Effector memory CD4-positive, alpha-beta T cell (primary cell): Measurements from ENCODE around the gene SEMA5A.

Experiments used
- DNase-seq, 3 donors: peaks; one replicate each; pipeline ENCODE4 v3.0.0-alpha.2; 2020
- H3K27ac ChIP-seq: 2 replicates; pipeline ENCODE4 v1.7.0; 2013; ENCODE audit warnings: mild to moderate bottlenecking, low read length, moderate library complexity; ENCODE audit not compliant: insufficient read depth, poor library complexity, severe bottlenecking
- H3K27me3 ChIP-seq: replicated peaks from 2 replicates; pipeline ENCODE4 v1.7.0; 2013; ENCODE audit warnings: mild to moderate bottlenecking, low read length; ENCODE audit not compliant: insufficient read depth, control insufficient read depth, poor library complexity, severe bottlenecking
- H3K36me3 ChIP-seq: 2 replicates; pipeline ENCODE4 v1.7.0; 2013; ENCODE audit warnings: mild to moderate bottlenecking, low read length, moderate library complexity; ENCODE audit not compliant: control insufficient read depth, insufficient read depth
- H3K4me1 ChIP-seq: 2 replicates; pipeline ENCODE4 v1.7.0; 2013; ENCODE audit warnings: low read length, mild to moderate bottlenecking; ENCODE audit not compliant: control insufficient read depth, insufficient read depth, poor library complexity, severe bottlenecking
- H3K4me3 ChIP-seq: 2 replicates; pipeline ENCODE4 v1.7.0; 2013; ENCODE audit warnings: low read length, low read depth, mild to moderate bottlenecking; ENCODE audit not compliant: insufficient read depth, poor library complexity, severe bottlenecking
- H3K9me3 ChIP-seq: 2 replicates; pipeline ENCODE4 v1.7.0; 2013; ENCODE audit warnings: mild to moderate bottlenecking, low read length, moderate library complexity; ENCODE audit not compliant: control insufficient read depth

Gene SEMA5A

DNA sequence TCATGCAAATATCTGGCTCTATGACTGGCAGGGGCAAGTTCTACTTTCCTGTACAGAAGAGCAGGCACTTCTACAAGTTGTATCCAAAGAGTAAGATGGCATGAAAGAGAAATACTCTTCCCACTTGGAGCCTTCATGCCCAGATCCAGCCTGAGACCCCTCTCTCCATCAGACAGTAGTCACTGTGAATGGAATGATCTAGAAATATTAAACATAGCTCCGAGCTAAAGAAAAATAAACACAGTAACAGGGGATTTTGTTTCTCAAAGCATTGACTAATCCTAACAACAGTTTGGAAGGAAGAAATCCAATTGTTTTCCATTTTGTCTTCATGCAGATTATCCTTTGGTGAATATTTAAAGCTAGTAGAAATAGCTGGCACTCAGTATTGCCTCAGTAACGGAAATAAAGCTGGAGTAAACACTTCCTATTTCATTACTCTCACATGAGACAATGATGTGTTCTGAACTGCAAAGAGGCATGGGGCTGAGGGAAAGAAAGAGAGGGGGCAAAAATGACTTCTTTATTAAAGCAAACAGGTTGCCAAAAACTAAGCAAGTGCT is 100.0 kb downstream of the SEMA5A start:
- H3K4me3 ChIP-seq: no peak overlapping the region
- no peak overlapping the region for H3K27ac ChIP-seq
- no peaks in the 10 kb centered on the region for H3K4me1 ChIP-seq
- DNase-seq: no peak
- H3K36me3 ChIP-seq: no peaks in the 10 kb centered on the region
- H3K27me3 ChIP-seq: no peaks in the 10 kb centered on the region
- no peaks in the 10 kb centered on the region for H3K9me3 ChIP-seq

DNA sequence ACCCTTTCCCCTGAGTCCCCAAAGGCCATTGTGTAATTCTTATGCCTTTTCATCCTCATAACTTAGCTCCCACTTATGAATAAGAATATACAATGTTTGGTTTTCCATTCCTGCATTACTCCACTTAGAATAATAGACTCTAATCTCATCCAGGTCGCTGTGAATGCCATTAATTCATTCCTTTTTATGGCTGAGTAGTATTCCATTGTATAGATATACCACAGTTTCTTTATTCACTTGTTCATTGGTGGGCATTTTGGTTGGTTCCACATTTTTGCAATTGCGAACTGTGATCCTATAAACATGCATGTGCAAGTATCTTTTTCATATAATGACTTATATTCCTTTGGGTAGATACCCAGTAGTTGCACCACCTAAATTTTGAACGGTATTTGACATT is 101.5 kb downstream of the SEMA5A start:
- Histone ChIP-seq H3K36me3 (no peaks in the 10 kb centered on the region), H3K9me3 (no peaks in the 10 kb centered on the region)

DNA sequence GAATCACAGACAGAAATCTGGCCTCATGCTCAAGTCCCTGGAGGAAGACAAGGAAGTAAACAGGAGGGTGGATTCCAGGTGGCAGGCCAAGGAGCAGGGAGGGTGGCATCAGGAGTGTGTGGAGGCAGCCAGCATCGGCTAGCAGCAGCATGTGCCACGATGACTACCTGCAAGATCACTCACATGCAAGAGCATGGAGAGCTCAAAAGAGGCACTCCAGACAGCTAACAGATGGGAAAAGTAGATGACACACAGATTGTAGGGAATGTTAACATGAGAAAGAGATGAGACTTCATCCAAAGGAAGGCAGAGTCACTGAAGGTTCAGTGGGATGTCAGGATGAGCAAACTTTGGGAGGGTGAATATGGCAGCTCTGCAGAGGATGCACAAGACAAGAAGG is 104.3 kb downstream of the SEMA5A start:
- no peaks in the 10 kb centered on the region for H3K27me3 ChIP-seq
- no peaks in the 10 kb centered on the region for H3K4me1 ChIP-seq
- no peaks in the 10 kb centered on the region for H3K36me3 ChIP-seq
- no peak overlapping the region for H3K4me3 ChIP-seq
- no peaks in the 10 kb centered on the region for H3K9me3 ChIP-seq
- DNase-seq: no peak
- no peak overlapping the region for H3K27ac ChIP-seq

More for the DNA sequence above, 101.5 kb downstream of the SEMA5A start:
- Histone ChIP-seq H3K27ac (no peak overlapping the region), H3K4me1 (no peaks in the 10 kb centered on the region), H3K4me3 (no peak overlapping the region), H3K27me3 (no peaks in the 10 kb centered on the region)
- DNase-seq: no peak

DNA sequence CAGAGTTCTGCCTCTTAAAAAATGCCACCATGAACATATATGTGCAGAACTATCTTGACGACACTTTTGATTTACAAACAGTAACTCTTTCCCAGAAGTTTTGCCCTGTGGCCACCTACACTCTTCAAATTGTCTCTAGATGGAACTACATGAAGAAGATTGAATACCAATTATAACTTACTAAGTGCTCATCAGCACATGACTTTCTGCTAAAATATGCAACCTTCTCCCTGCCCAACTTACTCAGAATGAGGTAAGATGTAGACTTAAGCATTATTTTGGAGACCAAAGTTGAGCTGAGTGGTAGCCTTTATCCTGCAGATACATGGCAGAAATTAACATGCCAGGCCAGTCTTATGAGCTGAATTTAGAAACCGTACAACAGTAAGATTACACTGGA is 105.4 kb downstream of the SEMA5A start:
- H3K9me3 ChIP-seq: no peaks in the 10 kb centered on the region
- no peaks in the 10 kb centered on the region for H3K27me3 ChIP-seq
- H3K4me3 ChIP-seq: no peak overlapping the region
- no peak overlapping the region for H3K27ac ChIP-seq
- H3K36me3 ChIP-seq: no peaks in the 10 kb centered on the region
- no peak for DNase-seq
- H3K4me1 ChIP-seq: no peaks in the 10 kb centered on the region

DNA sequence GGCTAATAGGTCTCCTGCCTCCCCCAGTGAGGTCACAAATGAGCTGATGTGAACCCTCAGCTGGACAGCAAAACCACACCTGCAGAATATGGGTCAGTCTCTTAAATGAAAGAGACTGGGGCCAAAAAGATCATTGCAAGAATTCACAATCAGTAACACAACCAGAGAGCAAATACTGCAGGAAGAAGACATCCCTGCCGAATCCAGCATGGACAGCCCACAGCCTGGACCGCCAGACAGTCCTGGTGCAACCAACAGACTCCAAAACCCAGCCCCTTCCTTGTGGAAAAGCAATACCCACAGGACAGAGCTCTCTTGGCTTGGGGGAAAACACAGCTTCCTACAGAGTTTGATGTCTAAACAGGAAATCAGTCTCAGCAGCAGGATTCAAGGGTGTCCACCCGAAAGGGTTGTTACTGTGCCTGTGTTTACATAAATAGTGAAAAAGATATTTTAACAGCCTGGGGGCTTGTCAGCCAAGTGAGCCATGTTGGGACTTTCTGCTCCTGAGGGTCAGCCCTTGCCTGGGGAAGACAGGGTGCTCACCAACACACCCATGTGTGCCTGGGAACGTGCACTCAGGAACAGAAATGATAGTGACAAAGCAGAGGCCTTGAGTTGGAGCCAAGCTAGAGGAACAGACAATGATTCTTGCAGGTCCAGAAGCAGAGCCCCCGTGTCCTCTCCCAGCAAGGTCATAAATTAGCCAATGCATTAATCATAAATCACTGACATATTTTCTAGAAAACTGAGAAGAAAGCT is 106.2 kb downstream of the SEMA5A start:
- DNase-seq: no peak
- Histone ChIP-seq H3K27ac (no peak overlapping the region), H3K36me3 (no peaks in the 10 kb centered on the region), H3K4me1 (no peaks in the 10 kb centered on the region), H3K9me3 (no peaks in the 10 kb centered on the region), H3K4me3 (no peak overlapping the region), H3K27me3 (no peaks in the 10 kb centered on the region)

DNA sequence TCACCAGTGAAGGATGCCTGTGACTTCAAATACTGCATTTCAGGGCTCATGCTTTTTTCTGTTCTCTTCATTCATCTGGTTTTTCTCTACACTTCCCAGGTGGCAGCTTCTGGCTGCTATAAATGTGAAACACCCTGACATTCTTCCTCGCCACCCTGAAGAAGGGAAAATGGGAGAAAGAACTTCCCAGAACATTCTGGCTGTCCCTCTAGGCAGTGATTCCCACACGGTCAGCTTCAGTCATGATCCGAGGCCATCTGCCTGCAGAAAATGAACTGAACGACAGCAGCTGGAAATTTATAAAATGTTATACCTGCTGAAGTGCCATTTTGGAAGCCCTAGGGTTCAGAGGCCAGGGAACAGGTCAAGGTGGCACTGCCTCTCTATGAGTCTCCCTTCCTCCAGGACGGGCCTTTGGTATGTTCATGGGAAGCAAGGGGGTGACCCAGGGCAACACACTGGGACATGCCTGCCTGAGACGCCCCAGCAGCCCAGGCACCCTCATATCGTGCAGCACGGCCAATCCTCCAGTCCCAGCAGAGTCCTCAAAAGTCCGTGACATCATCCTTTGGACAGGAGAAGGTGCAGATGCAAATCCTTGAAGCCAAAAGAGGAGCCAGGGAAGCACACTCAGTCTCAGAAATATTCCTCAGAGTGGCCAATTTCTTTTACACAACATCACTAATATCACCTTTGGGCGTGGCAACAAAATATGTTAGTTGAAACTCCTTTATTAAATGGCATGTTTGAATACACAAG is 107.1 kb downstream of the SEMA5A start:
- Histone ChIP-seq H3K9me3 (no peaks in the 10 kb centered on the region), H3K27ac (no peak overlapping the region), H3K36me3 (no peaks in the 10 kb centered on the region), H3K4me3 (no peak overlapping the region), H3K4me1 (no peaks in the 10 kb centered on the region), H3K27me3 (no peaks in the 10 kb centered on the region)
- no peak for DNase-seq

DNA sequence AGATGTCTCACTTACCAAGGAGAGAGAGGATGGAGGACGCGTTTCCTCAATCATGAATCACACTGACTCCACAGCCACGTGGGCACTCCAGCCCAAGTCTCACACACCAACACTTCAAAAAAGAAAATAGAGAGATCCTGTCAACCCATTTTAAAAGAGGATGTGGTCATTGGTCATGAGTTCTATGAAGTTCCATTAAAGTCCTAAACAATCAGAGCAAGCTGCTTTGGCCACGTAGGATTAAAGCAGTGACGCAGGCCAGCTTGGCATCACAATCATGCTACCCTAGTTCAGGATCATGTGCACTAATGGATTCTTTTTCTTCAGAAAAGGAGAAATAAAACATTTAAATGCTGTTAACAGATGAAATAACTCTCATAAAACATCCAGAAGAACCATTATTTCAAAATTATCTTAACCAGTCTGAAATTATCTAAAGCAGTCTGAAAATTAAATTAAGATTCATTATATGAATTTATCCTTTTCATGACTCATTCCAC is 108.1 kb downstream of the SEMA5A start:
- no peak for DNase-seq
- H3K27ac ChIP-seq: no peak overlapping the region
- no peaks in the 10 kb centered on the region for H3K4me1 ChIP-seq
- H3K36me3 ChIP-seq: no peaks in the 10 kb centered on the region
- H3K27me3 ChIP-seq: no peaks in the 10 kb centered on the region
- no peak overlapping the region for H3K4me3 ChIP-seq
- no peaks in the 10 kb centered on the region for H3K9me3 ChIP-seq

DNA sequence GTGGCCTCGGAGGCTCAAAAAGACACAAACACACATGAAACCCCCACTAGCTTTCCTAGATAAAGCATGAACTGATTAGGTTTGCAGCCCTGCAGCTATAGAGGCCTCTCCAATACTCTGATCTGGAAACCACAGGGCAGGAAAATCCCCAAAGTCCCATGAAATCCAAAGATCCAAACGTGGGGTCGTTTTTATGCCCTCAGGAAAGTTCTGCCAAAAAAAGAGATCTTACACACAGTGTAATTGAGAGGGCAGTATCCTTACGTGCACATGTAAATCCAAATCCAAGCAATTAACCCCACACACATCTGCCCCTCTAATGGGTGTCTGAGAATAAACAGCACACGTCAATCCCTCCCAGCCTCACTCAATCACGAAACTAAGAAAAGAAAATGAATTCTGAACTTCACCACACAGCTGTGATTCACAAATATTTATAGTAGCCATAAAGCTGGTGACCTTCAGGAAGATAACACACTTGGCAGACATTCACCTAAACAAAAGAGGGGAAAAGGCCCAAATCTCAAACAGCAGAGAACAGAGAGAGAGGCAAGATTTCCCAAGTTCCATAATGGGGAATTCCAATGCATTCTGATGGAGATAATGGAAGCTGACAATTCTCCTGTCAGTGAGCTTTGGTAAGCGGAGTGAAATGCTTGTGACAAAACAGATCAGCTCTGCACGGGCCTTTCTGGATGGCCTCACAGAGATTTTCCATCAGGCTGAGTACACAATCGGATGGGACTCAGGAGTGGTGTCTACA is 114.2 kb downstream of the SEMA5A start:
- no peak for DNase-seq
- H3K4me1 ChIP-seq: no peaks in the 10 kb centered on the region
- H3K9me3 ChIP-seq: no peaks in the 10 kb centered on the region
- no peaks in the 10 kb centered on the region for H3K36me3 ChIP-seq
- no peak overlapping the region for H3K4me3 ChIP-seq
- H3K27ac ChIP-seq: no peak overlapping the region
- H3K27me3 ChIP-seq: no peaks in the 10 kb centered on the region

DNA sequence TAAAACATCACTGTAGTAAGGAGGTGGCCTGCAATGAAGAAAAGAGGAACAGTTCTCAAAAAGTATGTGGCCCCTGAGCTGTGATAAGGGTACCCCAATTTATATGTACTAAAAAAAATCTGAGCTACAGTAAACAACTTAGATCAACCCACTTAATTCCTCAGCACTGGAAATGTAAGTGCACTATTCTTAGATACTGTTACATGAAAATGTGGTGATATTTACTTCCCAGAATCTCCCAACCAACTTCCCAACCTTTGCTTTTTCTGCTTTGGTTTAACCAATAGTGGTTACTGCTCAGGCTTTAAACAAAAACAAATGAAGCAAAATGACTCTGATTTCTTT is 114.8 kb downstream of the SEMA5A start:
- no peak overlapping the region for H3K4me3 ChIP-seq
- no peaks in the 10 kb centered on the region for H3K27me3 ChIP-seq
- no peak overlapping the region for H3K27ac ChIP-seq
- DNase-seq: no peak
- H3K9me3 ChIP-seq: no peaks in the 10 kb centered on the region
- no peaks in the 10 kb centered on the region for H3K36me3 ChIP-seq
- H3K4me1 ChIP-seq: no peaks in the 10 kb centered on the region
